PFSK-1 (cell line): ENCODE data around the gene ST3GAL2.

Source experiments
- REST ChIP-seq, 2 experiments: IDR thresholded peaks; 2 replicates each; pipeline versions ENCODE4 v1.6.1 to v1.8.0; 2011 to 2012; ENCODE audit warnings: low read depth in 2 of 2, low read length in 2 of 2, control low read depth in 1 of 2, inconsistent platforms in 1 of 2, mild to moderate bottlenecking in 1 of 2, moderate library complexity in 1 of 2; ENCODE audit not compliant: insufficient read depth in 1 of 2
- SIN3A ChIP-seq: IDR thresholded peaks from 2 replicates; pipeline ENCODE4 v1.6.1; 2012; ENCODE audit warnings: mild to moderate bottlenecking, low read length, moderate library complexity, borderline replicate concordance; ENCODE audit not compliant: insufficient read depth
- TAF1 ChIP-seq: IDR thresholded peaks from 2 replicates; pipeline ENCODE4 v1.6.1; 2012; ENCODE audit warnings: low read length, control low read depth, borderline replicate concordance; ENCODE audit not compliant: insufficient read depth

- TF ChIP-seq TAF1 (no peak), REST (IDR thresholded peaks at IDR 0.05; ENCODE audit: insufficient read depth in 1 of 2, low read depth in 2 of 2, low read length in 2 of 2) (no peak), SIN3A (no peak)
Observed at GRCh38 chr16:70412385-70412784, 26.5 kb downstream of the ST3GAL2 start.
